Measurements from ENCODE around the gene AMBP. TPM values are rescaled to one million over a fixed set of nuclear protein-coding genes. Genes with fewer than 3 reads are reported as not detected.

Gene AMBP
- total RNA-seq, 1 donor from 2014 or later: not detected

DNA sequence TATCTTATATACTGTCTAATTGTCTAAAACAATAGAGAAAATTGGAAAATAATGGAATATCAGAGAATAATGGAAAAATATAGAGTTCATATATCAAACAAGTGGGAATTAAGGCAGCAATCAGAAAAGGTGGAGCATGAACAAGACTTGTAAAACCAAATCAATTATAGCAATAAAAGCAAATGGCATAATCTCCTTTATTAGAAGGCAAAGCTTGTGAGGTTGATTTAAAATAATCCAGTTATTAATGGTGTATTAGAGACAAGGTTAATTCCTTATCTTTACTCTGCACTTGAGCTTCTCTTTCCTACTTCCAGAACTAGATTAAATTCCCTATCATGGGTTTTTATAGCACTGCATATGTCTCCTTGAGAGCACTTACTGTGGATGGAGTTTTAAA, 64.1 kb downstream of the AMBP start:
- peaks cover 3% of the 10 kb centered on the region for H3K9me3 Mint-ChIP-seq
- Histone ChIP-seq H3K9me3 (ENCODE audit: low read depth) (no peaks in the 10 kb centered on the region), H3K79me2 (ENCODE audit: low read depth) (no peaks in the 10 kb centered on the region), H3K4me2 (no peak overlapping the region), H3K27me3 (no peaks in the 10 kb centered on the region), H3K4me1 (no peaks in the 10 kb centered on the region), H3K9ac (no peak overlapping the region), H3K27ac (no peak overlapping the region), H2AFZ (replicated peaks) (no peak overlapping the region), H3F3A (ENCODE audit: low read depth) (no peaks in the 10 kb centered on the region), H3K36me3 (peaks cover 17% of the 10 kb centered on the region), H3K4me3 (no peak overlapping the region), H4K20me1 (ENCODE audit: low read depth) (no peaks in the 10 kb centered on the region)
- H3K27me3 Mint-ChIP-seq (ENCODE audit: insufficient read depth, low read depth): no peaks in the 10 kb centered on the region
- H3K4me1 Mint-ChIP-seq: no peaks in the 10 kb centered on the region
- no peak overlapping the region for H3K4me3 Mint-ChIP-seq
- no peak for TF ChIP-seq EZH2phosphoT487 (IDR thresholded peaks at IDR 0.05)
- no peak for TF ChIP-seq EZH2 (IDR thresholded peaks at IDR 0.05)
- TF ChIP-seq, protein P1, sequence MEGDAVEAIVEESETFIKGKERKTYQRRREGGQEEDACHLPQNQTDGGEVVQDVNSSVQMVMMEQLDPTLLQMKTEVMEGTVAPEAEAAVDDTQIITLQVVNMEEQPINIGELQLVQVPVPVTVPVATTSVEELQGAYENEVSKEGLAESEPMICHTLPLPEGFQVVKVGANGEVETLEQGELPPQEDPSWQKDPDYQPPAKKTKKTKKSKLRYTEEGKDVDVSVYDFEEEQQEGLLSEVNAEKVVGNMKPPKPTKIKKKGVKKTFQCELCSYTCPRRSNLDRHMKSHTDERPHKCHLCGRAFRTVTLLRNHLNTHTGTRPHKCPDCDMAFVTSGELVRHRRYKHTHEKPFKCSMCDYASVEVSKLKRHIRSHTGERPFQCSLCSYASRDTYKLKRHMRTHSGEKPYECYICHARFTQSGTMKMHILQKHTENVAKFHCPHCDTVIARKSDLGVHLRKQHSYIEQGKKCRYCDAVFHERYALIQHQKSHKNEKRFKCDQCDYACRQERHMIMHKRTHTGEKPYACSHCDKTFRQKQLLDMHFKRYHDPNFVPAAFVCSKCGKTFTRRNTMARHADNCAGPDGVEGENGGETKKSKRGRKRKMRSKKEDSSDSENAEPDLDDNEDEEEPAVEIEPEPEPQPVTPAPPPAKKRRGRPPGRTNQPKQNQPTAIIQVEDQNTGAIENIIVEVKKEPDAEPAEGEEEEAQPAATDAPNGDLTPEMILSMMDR (IDR thresholded peaks at IDR 0.05): no peak
- H3K36me3 Mint-ChIP-seq: peaks cover 48% of the 10 kb centered on the region
- H3K27ac Mint-ChIP-seq: no peak overlapping the region
- no peak for DNase-seq (ENCODE audit: low spot score)

DNA sequence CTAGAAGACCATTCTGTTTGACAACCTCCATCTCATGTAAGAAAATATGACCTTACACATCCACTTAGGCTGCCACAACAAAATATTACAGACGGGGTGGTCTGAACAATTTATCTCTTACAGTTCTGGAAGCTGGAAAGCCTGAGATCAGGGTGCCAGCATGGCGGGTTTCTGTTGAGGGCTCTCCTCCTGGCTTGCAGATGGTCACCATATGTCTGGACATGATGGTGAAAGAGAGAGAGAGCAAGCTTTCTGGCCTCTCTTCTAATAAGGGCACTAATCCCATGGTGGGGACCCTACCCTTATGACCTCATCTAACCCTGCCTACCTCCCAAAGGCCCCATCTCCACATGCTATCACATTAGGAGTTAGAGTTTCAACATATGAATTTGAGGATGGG, 66.0 kb downstream of the AMBP start:
- Histone ChIP-seq H3K9ac (no peak overlapping the region), H3K27ac (no peak overlapping the region), H3K27me3 (no peaks in the 10 kb centered on the region), H4K20me1 (ENCODE audit: low read depth) (no peaks in the 10 kb centered on the region), H3K36me3 (peaks cover 17% of the 10 kb centered on the region), H3K4me1 (no peaks in the 10 kb centered on the region), H2AFZ (replicated peaks) (no peak overlapping the region), H3K9me3 (ENCODE audit: low read depth) (no peaks in the 10 kb centered on the region), H3K4me3 (no peak overlapping the region), H3K4me2 (no peak overlapping the region), H3K79me2 (ENCODE audit: low read depth) (no peaks in the 10 kb centered on the region), H3F3A (ENCODE audit: low read depth) (no peaks in the 10 kb centered on the region)
- Mint-ChIP-seq H3K27ac (no peak overlapping the region), H3K4me3 (no peak overlapping the region), H3K36me3 (peaks cover 48% of the 10 kb centered on the region), H3K27me3 (ENCODE audit: insufficient read depth, low read depth) (no peaks in the 10 kb centered on the region), H3K4me1 (no peaks in the 10 kb centered on the region), H3K9me3 (peaks cover 3% of the 10 kb centered on the region)
- no peak for DNase-seq (ENCODE audit: low spot score)
- TF ChIP-seq EZH2phosphoT487 (IDR thresholded peaks at IDR 0.05) (no peak), EZH2 (IDR thresholded peaks at IDR 0.05) (no peak)
- TF ChIP-seq, protein P1 (IDR thresholded peaks at IDR 0.05): no peak

- no peaks in the 10 kb centered on the region for H4K20me1 ChIP-seq (ENCODE audit: low read depth)
- H3K27ac Mint-ChIP-seq: no peak overlapping the region
- H3K4me1 ChIP-seq: no peaks in the 10 kb centered on the region
- H3K27ac ChIP-seq: no peak overlapping the region
- H2AFZ ChIP-seq (replicated peaks): no peak overlapping the region
- peaks cover 46% of the 10 kb centered on the region for H3K36me3 Mint-ChIP-seq
- TF ChIP-seq EZH2 (IDR thresholded peaks at IDR 0.05) (no peak), EZH2phosphoT487 (IDR thresholded peaks at IDR 0.05) (no peak)
- TF ChIP-seq, protein P1 (IDR thresholded peaks at IDR 0.05): no peak
- H3K4me3 Mint-ChIP-seq: no peak overlapping the region
- peaks cover 17% of the 10 kb centered on the region for H3K36me3 ChIP-seq
- H3F3A ChIP-seq (ENCODE audit: low read depth): no peaks in the 10 kb centered on the region
- no peaks in the 10 kb centered on the region for H3K79me2 ChIP-seq (ENCODE audit: low read depth)
- H3K4me3 ChIP-seq: no peak overlapping the region
- H3K27me3 Mint-ChIP-seq (ENCODE audit: insufficient read depth, low read depth): no peaks in the 10 kb centered on the region
- H3K9me3 ChIP-seq (ENCODE audit: low read depth): no peaks in the 10 kb centered on the region
- DNase-seq (ENCODE audit: low spot score): no peak
- H3K4me1 Mint-ChIP-seq: no peaks in the 10 kb centered on the region
- no peaks in the 10 kb centered on the region for H3K27me3 ChIP-seq
- H3K9ac ChIP-seq: no peak overlapping the region
- peaks cover 3% of the 10 kb centered on the region for H3K9me3 Mint-ChIP-seq
- no peak overlapping the region for H3K4me2 ChIP-seq
These were observed 66.8 kb downstream of the AMBP start for GRCh38 chr9:114011313-114011712.

Other genes starting within 250 kb of the AMBP start
- gene ZNF618, start 202.0 kb downstream of the AMBP start, total RNA-seq (ENCODE audit: low replicate concordance): 10.5 and 16.9 TPM in 2 replicates
- gene KIF12, start 21.0 kb upstream of the AMBP start, total RNA-seq (ENCODE audit: low replicate concordance): 0.56 and 0.59 TPM in 2 replicates
- gene COL27A1, start 77.2 kb upstream of the AMBP start, total RNA-seq (ENCODE audit: low replicate concordance): 4.3 and 16.2 TPM in 2 replicates
- 1.5 TPM in 1 of 2 replicates, not detected in the other for gene ORM1, start 244.8 kb upstream of the AMBP start, total RNA-seq (ENCODE audit: low replicate concordance)

Data from neural progenitor cell (in vitro differentiated cells).